Activated CD4-positive, alpha-beta T cell treated with anti-CD3 and anti-CD28 coated beads for 36 hours (primary cell): Measurements from ENCODE around the gene GNAT1. TPM values are rescaled to one million over a fixed set of nuclear protein-coding genes. Genes with fewer than 3 reads are reported as not detected.
A peak's percentile ranks its signal among the peaks of the same experiment; 100 is the strongest.

Experiments
- ATAC-seq: fragments of 200-7000 bp; cut with Tn5 transposase; one replicate; pipeline ENCODE4 v1.10.0; 2021; ENCODE audit warnings: mild to moderate bottlenecking, moderate library complexity
- CTCF ChIA-PET: fragments of 350-600 bp; sonication (Branson Sonifier 250); formaldehyde crosslinking; loops from one replicate; lab custom pipeline; 2021; ENCODE audit warnings: antibody characterized with exemption; lab: Charles Lee
- POLR2A ChIA-PET: fragments of 350-600 bp; sonication (Branson Sonifier 250); formaldehyde crosslinking; loops from one replicate; lab custom pipeline; 2021; ENCODE audit warnings: antibody characterized with exemption, inconsistent platforms; lab: Charles Lee
- DNase-seq: peaks from one replicate; pipeline ENCODE4 v3.0.0-alpha.2; 2020
- H3K27ac Mint-ChIP-seq: one replicate; pipeline ENCODE4 v1.8.0; 2021; ENCODE audit warnings: mixed read lengths
- H3K27me3 Mint-ChIP-seq: one replicate; pipeline ENCODE4 v1.8.0; 2021; ENCODE audit warnings: mixed read lengths
- H3K36me3 Mint-ChIP-seq: one replicate; pipeline ENCODE4 v1.8.0; 2021; ENCODE audit warnings: low read depth, mixed read lengths
- H3K4me1 Mint-ChIP-seq: one replicate; pipeline ENCODE4 v1.8.0; 2021; ENCODE audit warnings: mixed read lengths
- H3K4me3 Mint-ChIP-seq: one replicate; pipeline ENCODE4 v1.8.0; 2021; ENCODE audit warnings: mild to moderate bottlenecking, moderate library complexity, mixed read lengths
- H3K9me3 Mint-ChIP-seq: one replicate; pipeline ENCODE4 v1.8.0; 2021; ENCODE audit warnings: low read depth, mixed read lengths
- intact Hi-C, 2 experiments: fragments of 100-400 bp; cut with DNase I in 1 of 2; cut with micrococcal nuclease in 1 of 2; formaldehyde crosslinking; loops; one replicate each; pipeline versions ENCODE4 v1.14.2 to v1.15.1; 2022 to 2024; cut with DNase I, micrococcal nuclease
- total RNA-seq, 2 experiments: library from RNA; stranded (reverse); gene quantifications; one replicate each; pipeline ENCODE4 v1.2.3, GENCODE V29; 2021

The GNAT1 gene
- total RNA-seq, 2 experiments from 2014 or later: 0.14 TPM; not detected in 1

DNA sequence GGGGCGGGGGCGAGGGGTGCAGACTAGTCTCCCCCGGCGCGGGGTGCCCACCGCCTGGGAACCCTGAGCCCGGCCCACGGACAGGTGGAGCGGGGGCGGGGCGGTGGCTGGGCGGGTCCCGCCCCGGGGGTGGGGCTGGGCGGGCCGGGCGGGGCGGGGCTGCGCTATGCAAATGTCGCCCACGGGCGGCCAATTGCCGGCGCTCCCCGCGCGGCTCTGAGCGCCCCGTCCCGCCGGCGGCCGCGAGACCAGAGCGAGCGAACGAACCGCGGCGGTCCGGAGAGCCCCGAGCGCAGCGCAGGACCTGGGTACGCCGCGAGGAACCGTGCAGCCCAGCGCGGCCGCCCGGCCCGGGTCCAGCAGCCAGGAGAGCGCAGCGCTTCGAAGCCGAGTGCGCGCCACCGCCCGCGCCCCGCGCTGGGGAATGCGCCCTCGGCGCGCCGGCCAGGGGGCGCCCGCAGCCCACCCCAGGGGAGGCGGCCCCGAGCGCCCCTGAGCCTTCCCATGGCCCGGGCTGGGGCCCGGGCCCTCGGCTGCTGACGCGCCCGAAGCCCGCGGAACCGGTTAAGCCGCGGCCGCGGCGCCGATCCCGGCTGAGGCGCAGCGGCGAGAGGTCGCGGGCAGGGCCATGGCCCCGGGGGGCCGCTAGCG lies 36.4 kb upstream of the GNAT1 start, which contains the start of gene SEMA3F:
Gene SEMA3F (plus strand): TSS at position 485 of the 651 bp plus-strand sequence. CDS start 4,299 bp downstream, outside the sequence.
- DNase-seq: peak; percentile 79
- peak; percentile 89 for ATAC-seq
- Mint-ChIP-seq H3K4me3 (peak within 1 kb of the TSS; percentile 60), H3K27ac (no peak within 1 kb of the TSS), H3K4me1 (peaks cover 8% of the 10 kb centered on the region), H3K9me3 (no peaks in the 10 kb centered on the region), H3K27me3 (peaks cover 29% of the 10 kb centered on the region), H3K36me3 (no peaks in the 10 kb centered on the region)
- CTCF ChIA-PET: no interaction called here
- POLR2A ChIA-PET: no interaction called here
- intact Hi-C loops: loop anchor here in 1 of 2 experiments (1.0 to 10.0 kb wide), 10 partner anchors 34 to 685 kb away; partner anchors contain the start of genes BSN, DAG1, IFRD2 and RBM5

GRCh38 chr3:50155491-50155878 lies 35.9 kb upstream of the GNAT1 start:
- Mint-ChIP-seq H3K4me3 (peak overlapping the region; percentile 60), H3K36me3 (no peaks in the 10 kb centered on the region), H3K4me1 (peaks cover 8% of the 10 kb centered on the region), H3K27me3 (peaks cover 29% of the 10 kb centered on the region), H3K27ac (no peak overlapping the region), H3K9me3 (no peaks in the 10 kb centered on the region)
- DNase-seq (no peak), ATAC-seq (peak; percentile 5)
- intact Hi-C loops: loop anchor here in 1 of 2 experiments (1.0 to 10.0 kb wide), 6 partner anchors 67 to 685 kb away; partner anchors contain the start of genes BSN, DAG1, IFRD2 and RBM5
- ChIA-PET POLR2A (no interaction called here), CTCF (no interaction called here)

DNA sequence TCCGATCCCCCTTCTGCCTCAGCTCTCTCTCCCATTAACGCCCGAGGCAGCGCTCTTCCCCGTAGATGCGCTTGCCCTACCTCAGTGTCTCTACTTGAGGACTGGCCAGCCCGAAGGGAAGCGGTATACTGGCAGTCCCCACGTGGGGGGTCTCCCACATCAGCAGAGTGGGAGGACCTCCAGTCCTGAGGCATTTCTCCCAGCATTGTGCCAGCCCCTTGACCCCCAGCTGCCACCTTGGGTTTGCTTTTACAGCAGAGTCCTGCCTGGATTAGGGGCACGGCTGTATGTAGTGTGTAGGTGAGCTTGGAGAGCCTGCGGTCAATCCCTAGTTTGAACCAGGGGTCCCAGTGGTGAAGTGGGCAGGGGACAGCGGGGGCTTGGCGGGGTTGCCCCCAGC lies 35.5 kb upstream of the GNAT1 start:
- POLR2A ChIA-PET: no interaction called here
- H3K4me1 Mint-ChIP-seq: peaks cover 8% of the 10 kb centered on the region

GRCh38 chr3:50156549-50157493 lies 34.6 kb upstream of the GNAT1 start:
- Mint-ChIP-seq H3K36me3 (no peaks in the 10 kb centered on the region), H3K4me1 (peaks cover 8% of the 10 kb centered on the region), H3K9me3 (no peaks in the 10 kb centered on the region), H3K27ac (no peak overlapping the region), H3K4me3 (no peak overlapping the region), H3K27me3 (peaks cover 29% of the 10 kb centered on the region)
- ChIA-PET CTCF (interaction anchor here (0.7 kb wide), 1 partner anchor 69 kb away, joined by 3 read pairs; no protein-coding TSS in a partner anchor), POLR2A (no interaction called here)
- DNase-seq (no peak), ATAC-seq (no peak)
- intact Hi-C loops: loop anchor here (2.0 to 10.0 kb wide), 2 partner anchors 32 to 602 kb away; partner anchors contain the start of gene BSN (in 1 of the 2)

More for the DNA sequence above, 35.5 kb upstream of the GNAT1 start:
- Mint-ChIP-seq H3K27ac (no peak overlapping the region), H3K9me3 (no peaks in the 10 kb centered on the region), H3K4me3 (peak overlapping the region; percentile 60), H3K27me3 (peaks cover 29% of the 10 kb centered on the region), H3K36me3 (no peaks in the 10 kb centered on the region)
- DNase-seq: no peak
- intact Hi-C loops: loop anchor here (1.0 to 10.0 kb wide), 7 partner anchors 33 to 686 kb away; partner anchors contain the start of genes BSN (in 1 of the 2), DAG1 (in 1 of the 2), IFRD2 (in 1 of the 2) and RBM5 (in 1 of the 2)
- ATAC-seq: no peak
- CTCF ChIA-PET: no interaction called here

- Mint-ChIP-seq H3K4me3 (no peak overlapping the region), H3K4me1 (peaks cover 8% of the 10 kb centered on the region), H3K27ac (no peak overlapping the region), H3K9me3 (no peaks in the 10 kb centered on the region), H3K36me3 (no peaks in the 10 kb centered on the region), H3K27me3 (peaks cover 29% of the 10 kb centered on the region)
- POLR2A ChIA-PET: no interaction called here
- no peak for DNase-seq
- intact Hi-C loops: loop anchor here (2.0 to 10.0 kb wide), 2 partner anchors 31 to 603 kb away; partner anchors contain the start of gene BSN (in 1 of the 2)
- no peak for ATAC-seq
- CTCF ChIA-PET: interaction anchor here (0.7 to 1.0 kb wide), 2 partner anchors 15 to 48 kb away, joined by 3 to 4 read pairs; no protein-coding TSS in a partner anchor
Observed at GRCh38 chr3:50157827-50158529, 33.4 kb upstream of the GNAT1 start.

DNA sequence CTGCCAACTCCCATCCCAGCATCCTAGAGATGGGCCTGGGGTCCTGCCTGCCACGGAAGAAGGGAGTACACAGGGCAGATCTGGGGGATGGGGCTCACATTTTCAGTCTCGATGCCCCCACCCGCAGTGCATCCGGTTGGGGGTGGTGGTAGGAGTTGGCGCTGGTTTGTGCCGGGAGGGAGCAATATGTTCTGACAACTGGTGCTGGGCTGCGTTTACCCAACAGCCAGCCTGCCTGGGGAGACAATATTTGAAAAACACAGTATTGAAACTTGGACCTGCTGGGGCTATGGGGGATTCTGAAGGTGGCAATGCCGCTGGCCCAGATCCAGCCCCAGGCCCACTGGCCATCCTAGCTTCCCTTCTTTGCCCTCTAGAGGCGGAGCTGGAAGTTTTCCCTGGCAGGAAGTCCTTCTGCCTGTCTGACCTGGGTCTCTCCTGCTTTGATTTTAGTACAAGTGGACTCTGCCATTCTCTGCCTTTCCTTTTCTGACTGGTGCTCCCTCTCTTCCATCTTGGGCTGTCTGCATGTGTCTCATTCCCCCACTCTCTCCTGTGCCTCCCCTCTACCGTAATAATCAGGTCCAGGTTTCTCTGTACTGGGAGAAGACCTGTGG lies 32.8 kb upstream of the GNAT1 start:
- ChIA-PET POLR2A (no interaction called here), CTCF (interaction anchor here (0.7 to 1.0 kb wide), 2 partner anchors 14 to 47 kb away, joined by 3 to 4 read pairs; no protein-coding TSS in a partner anchor)
- ATAC-seq (no peak), DNase-seq (no peak)
- no peak overlapping the region for H3K27ac Mint-ChIP-seq
- no peaks in the 10 kb centered on the region for H3K9me3 Mint-ChIP-seq
- H3K4me1 Mint-ChIP-seq: peaks cover 8% of the 10 kb centered on the region
- H3K4me3 Mint-ChIP-seq: no peak overlapping the region
- H3K36me3 Mint-ChIP-seq: no peaks in the 10 kb centered on the region
- intact Hi-C loops: loop anchor here in 1 of 2 experiments (10.0 kb wide), 1 partner anchor 604 kb away; the partner anchor contains the start of gene BSN
- peaks cover 22% of the 10 kb centered on the region for H3K27me3 Mint-ChIP-seq

DNA sequence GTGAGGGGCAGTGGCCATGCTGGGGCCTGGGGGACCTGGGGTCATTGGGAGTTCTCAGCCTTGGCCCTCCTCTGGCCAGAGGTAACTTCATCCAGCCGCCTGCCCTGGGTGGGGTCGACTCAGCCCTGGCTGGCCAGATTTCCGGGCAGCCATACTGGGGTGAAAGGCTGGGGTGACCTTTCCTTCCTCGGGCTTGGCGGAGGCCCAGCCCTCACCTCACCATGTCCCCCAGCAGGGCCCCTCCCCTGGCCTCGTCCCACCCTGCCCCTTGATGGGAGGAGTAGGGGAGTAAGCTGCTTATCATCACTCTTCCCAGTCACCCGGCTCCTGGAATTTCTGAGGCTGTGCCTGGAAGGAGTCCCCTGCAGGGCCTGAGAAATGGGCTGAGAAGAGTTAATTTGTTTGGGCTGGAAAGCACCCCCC lies 30.8 kb upstream of the GNAT1 start:
- POLR2A ChIA-PET: no interaction called here
- CTCF ChIA-PET: no interaction called here
- ATAC-seq: no peak
- no peaks in the 10 kb centered on the region for H3K9me3 Mint-ChIP-seq
- no peak overlapping the region for H3K4me3 Mint-ChIP-seq
- no peaks in the 10 kb centered on the region for H3K36me3 Mint-ChIP-seq
- DNase-seq: no peak
- intact Hi-C loops: no loop called here
- peaks cover 5% of the 10 kb centered on the region for H3K4me1 Mint-ChIP-seq
- peaks cover 14% of the 10 kb centered on the region for H3K27me3 Mint-ChIP-seq
- no peak overlapping the region for H3K27ac Mint-ChIP-seq

DNA sequence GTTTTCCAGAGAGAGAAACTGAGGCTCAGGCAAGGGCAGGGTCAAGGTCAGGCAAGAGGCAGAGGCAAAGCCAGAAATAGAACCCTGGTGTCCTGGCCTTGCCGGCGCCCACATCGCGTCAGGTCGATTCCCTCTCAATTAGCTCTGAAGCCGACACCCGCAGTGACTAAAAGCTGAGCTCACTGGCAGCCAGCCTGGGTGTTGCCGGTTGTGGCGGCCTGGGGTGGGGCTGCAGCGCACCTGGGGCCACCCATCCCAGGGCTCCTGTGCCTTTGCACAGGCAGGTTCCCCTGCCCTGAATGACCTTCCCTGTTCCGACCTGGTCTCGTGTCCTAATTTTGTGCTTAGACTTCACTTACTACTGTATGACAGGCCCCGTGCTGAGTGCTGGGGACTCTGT lies 30.1 kb upstream of the GNAT1 start:
- Mint-ChIP-seq H3K27ac (no peak overlapping the region), H3K9me3 (no peaks in the 10 kb centered on the region), H3K27me3 (peaks cover 7% of the 10 kb centered on the region), H3K36me3 (no peaks in the 10 kb centered on the region), H3K4me1 (no peaks in the 10 kb centered on the region), H3K4me3 (no peak overlapping the region)
- intact Hi-C loops: no loop called here
- ATAC-seq: no peak
- ChIA-PET CTCF (no interaction called here), POLR2A (no interaction called here)
- DNase-seq: no peak

DNA sequence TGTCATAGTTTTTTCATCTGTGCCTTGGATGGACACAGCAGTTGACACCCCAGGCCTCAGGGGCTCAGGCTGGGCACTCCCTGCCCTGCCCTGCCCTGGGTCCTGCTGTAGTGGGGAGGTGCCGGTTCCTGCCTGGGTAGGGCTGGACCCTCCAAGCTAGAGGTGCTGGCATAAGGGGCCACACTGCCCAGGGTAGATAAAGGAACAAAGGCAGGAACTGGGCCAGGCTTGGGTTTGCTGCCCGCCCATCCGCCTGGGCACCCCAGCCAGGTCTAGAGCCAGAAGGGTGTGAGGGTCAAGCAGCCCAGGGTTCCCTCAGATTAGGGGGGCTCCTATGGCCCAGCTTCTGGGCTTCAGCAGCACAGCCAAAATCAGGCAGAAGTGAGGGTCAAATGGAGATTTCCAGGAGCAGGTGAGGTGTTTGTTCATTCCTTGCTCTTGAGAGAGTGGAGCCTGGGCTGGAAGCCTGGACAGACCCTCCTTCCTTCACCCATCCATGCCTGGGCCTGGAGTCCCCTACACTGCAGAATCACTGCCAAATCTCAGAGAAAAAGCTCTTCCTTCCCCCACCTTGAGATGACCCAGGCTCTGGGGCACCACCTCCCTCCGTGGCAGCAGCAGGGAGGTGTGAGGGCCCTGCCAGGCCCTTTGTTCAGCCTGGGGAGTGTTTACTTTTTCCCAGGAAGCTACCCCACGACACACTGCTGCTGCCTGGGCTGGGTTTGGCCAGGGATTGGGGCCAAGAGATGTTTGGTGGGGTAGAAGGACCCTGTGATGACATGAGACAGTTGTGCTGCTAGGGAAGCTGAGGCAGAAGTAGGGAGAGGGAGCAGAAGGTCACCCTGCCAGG lies 29.2 kb upstream of the GNAT1 start:
- Mint-ChIP-seq H3K36me3 (no peaks in the 10 kb centered on the region), H3K4me1 (no peaks in the 10 kb centered on the region), H3K4me3 (no peak overlapping the region), H3K27ac (no peak overlapping the region), H3K9me3 (no peaks in the 10 kb centered on the region), H3K27me3 (peaks cover 4% of the 10 kb centered on the region)
- POLR2A ChIA-PET: no interaction called here
- DNase-seq: no peak
- CTCF ChIA-PET: no interaction called here
- intact Hi-C loops: no loop called here
- no peak for ATAC-seq
